Activated naive CD8-positive, alpha-beta T cell (primary cell): ENCODE measurements around the gene NKIRAS1.
A peak's percentile ranks its signal among the peaks of the same experiment; 100 is the strongest.

Experiments
- H3K27ac Mint-ChIP-seq: one replicate; pipeline ENCODE4 v1.8.0; 2021; ENCODE audit warnings: mixed read lengths
- H3K27me3 Mint-ChIP-seq: one replicate; pipeline ENCODE4 v1.8.0; 2021; ENCODE audit warnings: mixed read lengths
- H3K36me3 Mint-ChIP-seq: one replicate; pipeline ENCODE4 v1.8.0; 2021; ENCODE audit warnings: mixed read lengths
- H3K4me1 Mint-ChIP-seq: one replicate; pipeline ENCODE4 v1.8.0; 2021; ENCODE audit warnings: low read depth, mixed read lengths
- H3K4me3 Mint-ChIP-seq: one replicate; pipeline ENCODE4 v1.8.0; 2021; ENCODE audit warnings: mild to moderate bottlenecking, mixed read lengths
- H3K9me3 Mint-ChIP-seq: one replicate; pipeline ENCODE4 v1.8.0; 2021; ENCODE audit warnings: low read depth, mixed read lengths

Gene NKIRAS1

GRCh38 chr3:23916886-23917678 is at the start of gene NKIRAS1, which contains the start of gene RPL15:
NKIRAS1 (minus strand) TSS chr3:23916990; CDS start chr3:23910904, 6,086 bp downstream.
RPL15 (plus strand) TSS chr3:23917132; CDS start chr3:23917860, 728 bp downstream.
- Mint-ChIP-seq H3K9me3 (no peaks in the 10 kb centered on the region), H3K27ac (peak within 1 kb of the TSS; percentile 99), H3K4me1 (peaks cover 42% of the 10 kb centered on the region), H3K4me3 (peak within 1 kb of the TSS; percentile 98), H3K27me3 (no peaks in the 10 kb centered on the region), H3K36me3 (peaks cover 33% of the 10 kb centered on the region)

- Mint-ChIP-seq H3K27ac (no peak overlapping the region), H3K9me3 (no peaks in the 10 kb centered on the region), H3K36me3 (peaks cover 33% of the 10 kb centered on the region), H3K4me1 (peaks cover 11% of the 10 kb centered on the region), H3K27me3 (no peaks in the 10 kb centered on the region), H3K4me3 (no peak overlapping the region)
These were observed 49.5 kb upstream of the NKIRAS1 start for GRCh38 chr3:23966328-23966727.

GRCh38 chr3:23964537-23965235 is 47.9 kb upstream of the NKIRAS1 start:
- Mint-ChIP-seq H3K27ac (peak overlapping the region; percentile 34), H3K27me3 (no peaks in the 10 kb centered on the region), H3K4me1 (peaks cover 13% of the 10 kb centered on the region), H3K36me3 (peaks cover 33% of the 10 kb centered on the region), H3K4me3 (no peak overlapping the region), H3K9me3 (no peaks in the 10 kb centered on the region)

GRCh38 chr3:23961913-23962312 is 45.1 kb upstream of the NKIRAS1 start:
- H3K27ac Mint-ChIP-seq: peak overlapping the region; percentile 24

GRCh38 chr3:23961066-23961465 is 44.3 kb upstream of the NKIRAS1 start:
- Mint-ChIP-seq H3K9me3 (no peaks in the 10 kb centered on the region), H3K27ac (no peak overlapping the region), H3K36me3 (peaks cover 26% of the 10 kb centered on the region), H3K4me3 (no peak overlapping the region), H3K27me3 (no peaks in the 10 kb centered on the region), H3K4me1 (peaks cover 29% of the 10 kb centered on the region)

More at GRCh38 chr3:23961913-23962312, 45.1 kb upstream of the NKIRAS1 start:
- no peaks in the 10 kb centered on the region for H3K9me3 Mint-ChIP-seq
- peaks cover 23% of the 10 kb centered on the region for H3K36me3 Mint-ChIP-seq
- H3K4me1 Mint-ChIP-seq: peaks cover 23% of the 10 kb centered on the region
- H3K27me3 Mint-ChIP-seq: no peaks in the 10 kb centered on the region
- no peak overlapping the region for H3K4me3 Mint-ChIP-seq

GRCh38 chr3:23960649-23961048 is 43.9 kb upstream of the NKIRAS1 start:
- Mint-ChIP-seq H3K27me3 (no peaks in the 10 kb centered on the region), H3K4me1 (peaks cover 32% of the 10 kb centered on the region), H3K27ac (no peak overlapping the region), H3K9me3 (no peaks in the 10 kb centered on the region), H3K4me3 (no peak overlapping the region), H3K36me3 (peaks cover 26% of the 10 kb centered on the region)

- H3K27ac Mint-ChIP-seq: peak overlapping the region; percentile 56
These were observed 42.5 kb upstream of the NKIRAS1 start for GRCh38 chr3:23959135-23959900.

GRCh38 chr3:23956701-23957100 is 39.9 kb upstream of the NKIRAS1 start:
- H3K9me3 Mint-ChIP-seq: no peaks in the 10 kb centered on the region
- H3K4me1 Mint-ChIP-seq: peaks cover 51% of the 10 kb centered on the region
- H3K27ac Mint-ChIP-seq: no peak overlapping the region
- no peak overlapping the region for H3K4me3 Mint-ChIP-seq
- H3K36me3 Mint-ChIP-seq: peaks cover 10% of the 10 kb centered on the region
- H3K27me3 Mint-ChIP-seq: no peaks in the 10 kb centered on the region

More at GRCh38 chr3:23959135-23959900, 42.5 kb upstream of the NKIRAS1 start:
- Mint-ChIP-seq H3K4me1 (peaks cover 37% of the 10 kb centered on the region), H3K4me3 (no peak overlapping the region), H3K36me3 (peaks cover 23% of the 10 kb centered on the region), H3K9me3 (no peaks in the 10 kb centered on the region), H3K27me3 (no peaks in the 10 kb centered on the region)

- Mint-ChIP-seq H3K36me3 (peaks cover 10% of the 10 kb centered on the region), H3K4me1 (peaks cover 65% of the 10 kb centered on the region), H3K27ac (no peak overlapping the region), H3K27me3 (no peaks in the 10 kb centered on the region), H3K4me3 (no peak overlapping the region), H3K9me3 (no peaks in the 10 kb centered on the region)
These were observed 37.4 kb upstream of the NKIRAS1 start for GRCh38 chr3:23954144-23954543.

- H3K36me3 Mint-ChIP-seq: peaks cover 10% of the 10 kb centered on the region
- no peak overlapping the region for H3K27ac Mint-ChIP-seq
- H3K4me1 Mint-ChIP-seq: peaks cover 67% of the 10 kb centered on the region
- H3K4me3 Mint-ChIP-seq: no peak overlapping the region
- H3K9me3 Mint-ChIP-seq: no peaks in the 10 kb centered on the region
- H3K27me3 Mint-ChIP-seq: no peaks in the 10 kb centered on the region
These were observed 36.7 kb upstream of the NKIRAS1 start for GRCh38 chr3:23953523-23953922.

- Mint-ChIP-seq H3K4me3 (peak overlapping the region; percentile 10), H3K36me3 (peaks cover 14% of the 10 kb centered on the region), H3K27ac (peak overlapping the region; percentile 50), H3K27me3 (no peaks in the 10 kb centered on the region), H3K9me3 (no peaks in the 10 kb centered on the region), H3K4me1 (peaks cover 70% of the 10 kb centered on the region)
These were observed 35.9 kb upstream of the NKIRAS1 start for GRCh38 chr3:23952646-23953045.

- Mint-ChIP-seq H3K4me3 (peak overlapping the region; percentile 24), H3K27ac (peak overlapping the region; percentile 30), H3K36me3 (peaks cover 9% of the 10 kb centered on the region), H3K27me3 (no peaks in the 10 kb centered on the region), H3K9me3 (no peaks in the 10 kb centered on the region), H3K4me1 (peaks cover 67% of the 10 kb centered on the region)
These were observed 33.5 kb upstream of the NKIRAS1 start for GRCh38 chr3:23950293-23950692.

GRCh38 chr3:23949784-23950183 is 33.0 kb upstream of the NKIRAS1 start:
- Mint-ChIP-seq H3K4me1 (peaks cover 62% of the 10 kb centered on the region), H3K4me3 (peak overlapping the region; percentile 24), H3K9me3 (no peaks in the 10 kb centered on the region), H3K27ac (peak overlapping the region; percentile 51), H3K27me3 (no peaks in the 10 kb centered on the region), H3K36me3 (peaks cover 9% of the 10 kb centered on the region)

GRCh38 chr3:23948761-23949160 is 32.0 kb upstream of the NKIRAS1 start:
- Mint-ChIP-seq H3K27ac (no peak overlapping the region), H3K27me3 (no peaks in the 10 kb centered on the region), H3K9me3 (no peaks in the 10 kb centered on the region), H3K4me1 (peaks cover 60% of the 10 kb centered on the region), H3K36me3 (peaks cover 6% of the 10 kb centered on the region), H3K4me3 (peak overlapping the region; percentile 23)
